MM.1S (cell line): ENCODE data around the gene SAMD14.

Source experiments
- DNase-seq: peaks from one replicate; pipeline ENCODE4 v3.0.0-alpha.2; 2015
- H2AFZ ChIP-seq: fragments of 300-600 bp; sonication (generic); 2 replicates; pipeline ENCODE4 v1.6.0; 2016; ENCODE audit warnings: antibody characterized with exemption, low read length
- H3F3A ChIP-seq: fragments of 300-600 bp; sonication (generic); 2 replicates; pipeline ENCODE4 v1.6.1; 2016; ENCODE audit warnings: mild to moderate bottlenecking, antibody characterized with exemption, low read length, moderate library complexity, mixed read lengths; ENCODE audit not compliant: insufficient read depth
- H3K27ac ChIP-seq: fragments of 300-600 bp; sonication (generic); 2 replicates; pipeline ENCODE4 v1.5.1; 2016; ENCODE audit warnings: mild to moderate bottlenecking, low read length
- H3K27me3 ChIP-seq: fragments of 300-600 bp; sonication (generic); replicated peaks from 2 replicates; pipeline ENCODE4 v1.6.0; 2016; ENCODE audit warnings: low read length; ENCODE audit not compliant: insufficient read depth
- H3K36me3 ChIP-seq: fragments of 300-600 bp; sonication (generic); replicated peaks from 2 replicates; pipeline ENCODE4 v1.6.1; 2016; ENCODE audit warnings: mild to moderate bottlenecking, low read length, mixed read lengths; ENCODE audit not compliant: insufficient read depth
- H3K4me1 ChIP-seq: fragments of 300-600 bp; sonication (generic); 2 replicates; pipeline ENCODE4 v1.6.1; 2016; ENCODE audit warnings: low read length, mixed read lengths
- H3K4me2 ChIP-seq: fragments of 300-600 bp; sonication (generic); 2 replicates; pipeline ENCODE4 v1.6.0; 2016; ENCODE audit warnings: low read depth, low read length
- H3K4me3 ChIP-seq: fragments of 300-600 bp; sonication (generic); 2 replicates; pipeline ENCODE4 v1.5.1; 2016; ENCODE audit warnings: low read length, mixed read lengths
- H3K79me2 ChIP-seq: fragments of 300-600 bp; sonication (generic); 2 replicates; pipeline ENCODE4 v1.6.1; 2016; ENCODE audit warnings: mixed run types, low read length, mixed read lengths
- H3K9ac ChIP-seq: fragments of 300-600 bp; sonication (generic); 2 replicates; pipeline ENCODE4 v1.6.1; 2016; ENCODE audit warnings: low read length, mixed read lengths
- H3K9me2 ChIP-seq: fragments of 300-600 bp; sonication (generic); replicated peaks from 2 replicates; pipeline ENCODE4 v1.6.1; 2016; ENCODE audit warnings: mild to moderate bottlenecking, low read length, mixed read lengths; ENCODE audit not compliant: insufficient read depth
- H3K9me3 ChIP-seq: fragments of 300-600 bp; sonication (generic); replicated peaks from 2 replicates; pipeline ENCODE4 v1.6.1; 2016; ENCODE audit warnings: mild to moderate bottlenecking, low read length, mixed read lengths; ENCODE audit not compliant: insufficient read depth
- H4K20me1 ChIP-seq: fragments of 300-600 bp; sonication (generic); 2 replicates; pipeline ENCODE4 v1.6.1; 2016; ENCODE audit warnings: mild to moderate bottlenecking, low read length, moderate library complexity, mixed read lengths; ENCODE audit not compliant: insufficient read depth
- EZH2 ChIP-seq: fragments of 300-600 bp; sonication (generic); optimal IDR thresholded peaks from 2 replicates; pipeline ENCODE3; 2017; ENCODE audit warnings: low read depth, mild to moderate bottlenecking, antibody characterized with exemption, low read length, mixed read lengths
- EZH2phosphoT487 ChIP-seq: fragments of 300-600 bp; sonication (generic); IDR thresholded peaks from 2 replicates; pipeline ENCODE4 v1.6.1; 2018; ENCODE audit warnings: antibody characterized with exemption, low read length
- TF ChIP-seq, protein P1 (sequence below): fragments of 300-600 bp; sonication (generic); IDR thresholded peaks from 2 replicates; pipeline ENCODE4 v1.5.1; 2016; ENCODE audit warnings: antibody characterized with exemption, low read length, mixed read lengths

Gene SAMD14

DNA sequence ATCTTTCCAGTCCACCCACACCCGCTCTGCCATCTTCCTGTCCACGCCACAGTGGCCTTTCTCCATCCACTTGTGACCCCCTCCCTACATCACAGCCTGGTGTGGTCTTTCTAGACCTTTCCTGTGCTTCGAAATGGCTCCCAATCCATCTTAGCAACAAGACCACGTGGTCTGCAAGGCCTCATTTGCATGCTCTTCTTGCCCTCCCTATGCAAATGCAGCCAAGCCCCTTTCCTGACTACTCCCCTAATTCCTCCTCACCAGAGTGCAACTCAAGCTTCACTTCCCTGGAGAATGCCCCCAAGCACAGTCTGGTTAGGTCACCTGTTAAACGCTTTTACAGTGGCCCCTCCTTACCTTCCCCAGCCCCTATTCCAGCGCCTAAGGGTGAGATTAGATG, 14.4 kb upstream of the SAMD14 start:
- H3K27ac ChIP-seq, result no peak overlapping the region
- no peaks in the 10 kb centered on the region for H3K9me2 ChIP-seq
- peaks cover 80% of the 10 kb centered on the region for H3K79me2 ChIP-seq

DNA sequence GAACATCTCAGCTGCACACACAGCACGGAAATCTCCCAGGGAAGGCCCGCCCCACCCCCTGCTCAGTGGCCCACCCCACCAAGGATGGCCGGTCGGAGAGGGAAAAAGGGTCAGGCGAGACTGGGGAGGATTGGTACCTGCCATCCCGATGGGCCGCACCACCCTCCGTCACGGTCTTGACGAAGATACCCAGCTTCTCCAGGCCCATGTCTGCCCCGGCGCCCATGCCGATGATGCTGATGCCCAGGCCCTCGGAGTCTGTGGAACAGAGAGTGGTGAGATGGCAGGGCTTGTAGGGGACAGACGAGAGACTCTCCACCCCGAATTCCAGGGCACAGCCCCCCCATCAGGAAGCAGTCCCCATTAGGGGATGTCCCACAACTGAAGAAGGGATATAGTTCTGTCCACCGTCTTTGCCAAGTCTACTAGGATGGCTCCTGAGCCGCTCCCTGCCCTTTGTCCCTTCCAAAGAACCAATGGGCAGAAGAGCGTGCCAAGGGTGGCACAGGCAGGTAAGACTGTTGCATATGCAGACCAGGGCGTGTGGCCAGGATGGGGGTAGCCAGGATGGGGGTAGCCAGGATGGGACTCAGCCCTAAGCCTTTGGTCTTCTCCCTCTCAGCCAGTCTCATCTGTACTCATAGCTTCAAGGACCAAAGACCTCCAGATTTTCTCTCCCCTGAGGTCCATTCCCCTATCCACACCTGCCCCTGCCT, 13.7 kb upstream of the SAMD14 start:
- DNase-seq, result no peak
- Histone ChIP-seq H3K27ac (no peak overlapping the region), H3K4me2 (no peak overlapping the region), H3K9me3 (no peaks in the 10 kb centered on the region), H3F3A (peaks cover 4% of the 10 kb centered on the region; the same call in 1 of the 2 replicates), H3K36me3 (peaks cover 6% of the 10 kb centered on the region), H3K79me2 (peaks cover 79% of the 10 kb centered on the region), H3K4me3 (no peak overlapping the region), H3K27me3 (no peaks in the 10 kb centered on the region), H4K20me1 (no peaks in the 10 kb centered on the region), H2AFZ (no peak overlapping the region), H3K4me1 (0 out of 2 replicates have a peak, but pooled peaks cover 5% of the 10 kb centered on the region), H3K9ac (no peak overlapping the region), H3K9me2 (no peaks in the 10 kb centered on the region)
- TF ChIP-seq, protein P1, sequence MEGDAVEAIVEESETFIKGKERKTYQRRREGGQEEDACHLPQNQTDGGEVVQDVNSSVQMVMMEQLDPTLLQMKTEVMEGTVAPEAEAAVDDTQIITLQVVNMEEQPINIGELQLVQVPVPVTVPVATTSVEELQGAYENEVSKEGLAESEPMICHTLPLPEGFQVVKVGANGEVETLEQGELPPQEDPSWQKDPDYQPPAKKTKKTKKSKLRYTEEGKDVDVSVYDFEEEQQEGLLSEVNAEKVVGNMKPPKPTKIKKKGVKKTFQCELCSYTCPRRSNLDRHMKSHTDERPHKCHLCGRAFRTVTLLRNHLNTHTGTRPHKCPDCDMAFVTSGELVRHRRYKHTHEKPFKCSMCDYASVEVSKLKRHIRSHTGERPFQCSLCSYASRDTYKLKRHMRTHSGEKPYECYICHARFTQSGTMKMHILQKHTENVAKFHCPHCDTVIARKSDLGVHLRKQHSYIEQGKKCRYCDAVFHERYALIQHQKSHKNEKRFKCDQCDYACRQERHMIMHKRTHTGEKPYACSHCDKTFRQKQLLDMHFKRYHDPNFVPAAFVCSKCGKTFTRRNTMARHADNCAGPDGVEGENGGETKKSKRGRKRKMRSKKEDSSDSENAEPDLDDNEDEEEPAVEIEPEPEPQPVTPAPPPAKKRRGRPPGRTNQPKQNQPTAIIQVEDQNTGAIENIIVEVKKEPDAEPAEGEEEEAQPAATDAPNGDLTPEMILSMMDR, result no peak
- no peak for TF ChIP-seq EZH2phosphoT487
- no peak for TF ChIP-seq EZH2

More for the DNA sequence above, 14.4 kb upstream of the SAMD14 start:
- Histone ChIP-seq H3K9ac (no peak overlapping the region), H3K36me3 (no peaks in the 10 kb centered on the region), H3F3A (peaks cover 4% of the 10 kb centered on the region; the same call in 1 of the 2 replicates), H3K4me2 (no peak overlapping the region), H3K27me3 (no peaks in the 10 kb centered on the region), H3K4me1 (0 out of 2 replicates have a peak, but pooled peaks cover 5% of the 10 kb centered on the region), H3K9me3 (no peaks in the 10 kb centered on the region), H3K4me3 (no peak overlapping the region), H2AFZ (no peak overlapping the region), H4K20me1 (no peaks in the 10 kb centered on the region)
- TF ChIP-seq EZH2 (no peak), EZH2phosphoT487 (no peak)
- TF ChIP-seq, protein P1, result no peak
- no peak for DNase-seq

DNA sequence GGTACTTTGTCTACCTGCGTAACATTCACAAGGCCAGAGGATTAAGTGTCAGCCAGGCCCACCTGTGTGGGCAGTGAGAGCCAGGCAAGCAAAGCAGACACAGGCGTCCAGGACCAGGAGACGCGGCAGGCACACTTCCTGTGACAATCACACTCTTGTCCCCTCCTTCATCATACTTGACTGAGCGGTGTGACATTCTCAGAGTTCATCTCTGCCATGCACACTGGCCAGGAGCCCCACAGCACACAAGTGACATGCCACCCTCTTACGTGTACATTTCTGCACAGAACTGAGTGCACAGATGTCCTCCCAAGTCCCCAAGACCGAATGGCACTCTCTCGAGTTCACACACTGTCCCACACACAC, 11.8 kb upstream of the SAMD14 start:
- TF ChIP-seq, protein P1, result no peak
- TF ChIP-seq EZH2 (no peak), EZH2phosphoT487 (no peak)
- H3K9ac ChIP-seq, result no peak overlapping the region
- no peak overlapping the region for H3K4me2 ChIP-seq
- H3K4me1 ChIP-seq, result no peaks in the 10 kb centered on the region
- H2AFZ ChIP-seq, result no peak overlapping the region
- no peak for DNase-seq
- no peak overlapping the region for H3K27ac ChIP-seq
- peaks cover 4% of the 10 kb centered on the region; the same call in 1 of the 2 replicates for H3F3A ChIP-seq
- no peaks in the 10 kb centered on the region for H3K9me2 ChIP-seq
- H4K20me1 ChIP-seq, result no peaks in the 10 kb centered on the region
- peaks cover 66% of the 10 kb centered on the region for H3K79me2 ChIP-seq
- no peaks in the 10 kb centered on the region for H3K9me3 ChIP-seq
- no peaks in the 10 kb centered on the region for H3K27me3 ChIP-seq
- peaks cover 11% of the 10 kb centered on the region for H3K36me3 ChIP-seq
- no peak overlapping the region for H3K4me3 ChIP-seq
